HCT116 (cell line): ENCODE data around the gene FAHD1. TPM values are rescaled to one million over a fixed set of nuclear protein-coding genes. Genes with fewer than 3 reads are reported as not detected.

Source experiments
- ATAC-seq: fragments of 200-7000 bp; cut with Tn5 transposase; 2 replicates; pipeline ENCODE4 v1.9.1; 2020; ENCODE audit warnings: mild to moderate bottlenecking, moderate library complexity
- BruUV-seq: library from RNA; stranded (reverse); fragments of 400-500 nt; replicated peaks from 2 replicates; lab custom pipeline; 2021; lab: Mats Ljungman, UMichigan
- CTCF ChIA-PET: fragments of 300-600 bp; sonication (Branson Sonifier 250); formaldehyde crosslinking; loops from one replicate; lab custom pipeline; 2021; ENCODE audit warnings: antibody characterized with exemption; lab: Charles Lee
- POLR2A ChIA-PET: fragments of 300-600, 350-600 bp; sonication (Branson Sonifier 250); formaldehyde crosslinking; loops from one replicate; lab custom pipeline; 2021; ENCODE audit warnings: antibody characterized with exemption; lab: Charles Lee
- RAD21 ChIA-PET, 2 experiments: fragments of 300-600 bp; sonication (Branson Sonifier 250); formaldehyde crosslinking; loops; one replicate each; lab custom pipeline; 2023; ENCODE audit warnings: low total read pairs in 2 of 2; ENCODE audit not compliant: uncharacterized antibody in 2 of 2, unreplicated experiment in 2 of 2, low non-redundant PET in 1 of 2; lab: Charles Lee
- DNase-seq: peaks from one replicate; pipeline ENCODE4 v3.0.0-alpha.2; 2010; ENCODE audit warnings: low read depth, low spot score
- H2AFZ ChIP-seq: fragments of 200-600 bp; shearing (Covaris generic), sonication (generic); 2 replicates; pipeline ENCODE4 v1.6.1; 2017; ENCODE audit warnings: low read depth, mixed run types, mixed read lengths, antibody characterized with exemption, low read length; ENCODE audit not compliant: poor library complexity, severe bottlenecking
- H3K27ac ChIP-seq: 2 replicates; pipeline ENCODE4 v1.5.1; 2012; ENCODE audit warnings: low read depth, low read length
- H3K27me3 ChIP-seq: fragments of 200-600 bp; sonication (generic); 2 replicates; pipeline ENCODE4 v1.6.1; 2016; ENCODE audit warnings: mixed run types, low read length, mixed read lengths; ENCODE audit not compliant: insufficient read depth
- H3K36me3 ChIP-seq, 2 experiments: fragments of 200-500 bp in 1 of 2; fragments of 200-600 bp in 1 of 2; sonication (Bioruptor generic) in 1 of 2; sonication (generic) in 1 of 2; 2 replicates each; pipeline versions ENCODE4 v1.5.1 to v1.6.1; 2014 to 2016; ENCODE audit warnings: low read length in 2 of 2, inconsistent platforms in 1 of 2, mixed read lengths in 1 of 2, mixed run types in 1 of 2; ENCODE audit not compliant: insufficient read depth in 2 of 2, control insufficient read depth in 1 of 2
- H3K4me1 ChIP-seq, 2 experiments: fragments of 200-600 bp in 1 of 2; sonication (generic) in 1 of 2; 2 replicates each; pipeline versions ENCODE4 v1.5.1 to v1.6.1; 2012 to 2017; ENCODE audit warnings: low read length in 2 of 2, inconsistent platforms in 1 of 2, mild to moderate bottlenecking in 1 of 2, mixed read lengths in 1 of 2, mixed run types in 1 of 2, moderate library complexity in 1 of 2; ENCODE audit not compliant: insufficient read depth in 2 of 2, control insufficient read depth in 1 of 2
- H3K4me2 ChIP-seq: fragments of 200-600 bp; sonication (generic); 2 replicates; pipeline ENCODE4 v1.6.1; 2017; ENCODE audit warnings: mixed run types, low read length, mixed read lengths
- H3K4me3 ChIP-seq, 2 experiments: fragments of 200-600 bp in 1 of 2; sonication (generic) in 1 of 2; replicated peaks in 1 of 2; 2 replicates each; pipeline ENCODE4 v1.5.1; 2011 to 2016; ENCODE audit warnings: low read length in 2 of 2, control low read depth in 1 of 2, low read depth in 1 of 2, mild to moderate bottlenecking in 1 of 2, mixed read lengths in 1 of 2, mixed run types in 1 of 2
- H3K79me2 ChIP-seq: fragments of 200-600 bp; sonication (generic); 2 replicates; pipeline ENCODE4 v1.6.1; 2017; ENCODE audit warnings: mild to moderate bottlenecking, mixed run types, low read length, moderate library complexity, mixed read lengths; ENCODE audit not compliant: insufficient read depth
- H3K9ac ChIP-seq: fragments of 200-600 bp; sonication (generic); 2 replicates; pipeline ENCODE4 v1.6.1; 2016; ENCODE audit warnings: low read length, mixed read lengths
- H3K9me2 ChIP-seq: fragments of 200-600 bp; sonication (generic), shearing (Covaris generic); 2 replicates; pipeline ENCODE4 v1.6.1; 2017; ENCODE audit warnings: mixed run types, mild to moderate bottlenecking, moderate library complexity; ENCODE audit not compliant: insufficient read depth
- H3K9me3 ChIP-seq, 2 experiments: fragments of 200-500 bp in 1 of 2; fragments of 200-600 bp in 1 of 2; sonication (Bioruptor generic) in 1 of 2; sonication (generic) in 1 of 2; 2 replicates each; pipeline ENCODE4 v1.6.1; 2014 to 2017; ENCODE audit warnings: low read length in 2 of 2, mixed read lengths in 2 of 2, inconsistent platforms in 1 of 2, low read depth in 1 of 2, mild to moderate bottlenecking in 1 of 2, mixed run types in 1 of 2, moderate library complexity in 1 of 2; ENCODE audit not compliant: control insufficient read depth in 1 of 2, insufficient read depth in 1 of 2
- H4K20me1 ChIP-seq: fragments of 200-600 bp; sonication (generic), shearing (Covaris generic); 2 replicates; pipeline ENCODE4 v1.6.1; 2017; ENCODE audit warnings: mixed run types, mild to moderate bottlenecking, moderate library complexity; ENCODE audit not compliant: insufficient read depth
- CBX3 ChIP-seq: IDR thresholded peaks from 2 replicates; pipeline ENCODE4 v1.6.1; 2012; ENCODE audit warnings: low read depth
- CEBPB ChIP-seq: IDR thresholded peaks from 2 replicates; pipeline ENCODE4 v1.6.1; 2012; ENCODE audit warnings: low read depth
- EGR1 ChIP-seq: IDR thresholded peaks from 2 replicates; pipeline ENCODE4 v1.6.1; 2012; ENCODE audit warnings: low read depth
- ELF1 ChIP-seq: IDR thresholded peaks from 2 replicates; pipeline ENCODE4 v1.6.1; 2012; ENCODE audit warnings: low read depth, borderline replicate concordance
- FOSL1 ChIP-seq: IDR thresholded peaks from 2 replicates; pipeline ENCODE4 v1.6.1; 2012; ENCODE audit warnings: low read depth
- POLR2A ChIP-seq: IDR thresholded peaks from 2 replicates; pipeline ENCODE4 v1.7.0; 2011; ENCODE audit warnings: borderline replicate concordance; ENCODE audit not compliant: insufficient read depth, insufficient read length; ENCODE audit errors: extremely low read depth
- POLR2AphosphoS5 ChIP-seq: IDR thresholded peaks from 2 replicates; pipeline ENCODE4 v1.6.1; 2011; ENCODE audit warnings: mild to moderate bottlenecking, low read depth, low read length, moderate library complexity
- SIN3A ChIP-seq: IDR thresholded peaks from 2 replicates; pipeline ENCODE4 v1.6.1; 2012; ENCODE audit warnings: low read depth
- SP1 ChIP-seq: IDR thresholded peaks from 2 replicates; pipeline ENCODE4 v1.6.1; 2012; ENCODE audit warnings: low read depth
- SRF ChIP-seq: IDR thresholded peaks from 2 replicates; pipeline ENCODE4 v1.6.1; 2012; ENCODE audit warnings: low read depth
- TCF7L2 ChIP-seq: IDR thresholded peaks from 2 replicates; pipeline ENCODE4 v1.7.0; 2011; ENCODE audit warnings: borderline replicate concordance, inconsistent platforms; ENCODE audit not compliant: insufficient read depth, insufficient read length; ENCODE audit errors: extremely low read depth
- ZFX ChIP-seq: fragments of 450-650 bp; IDR thresholded peaks from 2 replicates; pipeline ENCODE4 v1.6.1; 2017
- ZNF274 ChIP-seq: fragments of 200-500 bp; sonication (Bioruptor generic); IDR thresholded peaks from 2 replicates; pipeline ENCODE4 v1.6.1; 2014; ENCODE audit warnings: mild to moderate bottlenecking, low read depth, low read length, inconsistent platforms
- intact Hi-C: fragments of 100-400 bp; cut with micrococcal nuclease; formaldehyde crosslinking; loops from 2 replicates; pipeline ENCODE4 v1.10.0; 2022
- total RNA-seq: library from RNA; stranded (reverse); gene quantifications from one replicate; pipeline ENCODE4 v1.2.1, GENCODE V29; 2021; ENCODE audit not compliant: unreplicated experiment
- TF ChIP-seq, protein P1 (sequence below): IDR thresholded peaks from 2 replicates; pipeline ENCODE4 v1.6.1; 2012

The FAHD1 gene
- total RNA-seq, 1 experiment from 2014 or later: 25.8 TPM

DNA sequence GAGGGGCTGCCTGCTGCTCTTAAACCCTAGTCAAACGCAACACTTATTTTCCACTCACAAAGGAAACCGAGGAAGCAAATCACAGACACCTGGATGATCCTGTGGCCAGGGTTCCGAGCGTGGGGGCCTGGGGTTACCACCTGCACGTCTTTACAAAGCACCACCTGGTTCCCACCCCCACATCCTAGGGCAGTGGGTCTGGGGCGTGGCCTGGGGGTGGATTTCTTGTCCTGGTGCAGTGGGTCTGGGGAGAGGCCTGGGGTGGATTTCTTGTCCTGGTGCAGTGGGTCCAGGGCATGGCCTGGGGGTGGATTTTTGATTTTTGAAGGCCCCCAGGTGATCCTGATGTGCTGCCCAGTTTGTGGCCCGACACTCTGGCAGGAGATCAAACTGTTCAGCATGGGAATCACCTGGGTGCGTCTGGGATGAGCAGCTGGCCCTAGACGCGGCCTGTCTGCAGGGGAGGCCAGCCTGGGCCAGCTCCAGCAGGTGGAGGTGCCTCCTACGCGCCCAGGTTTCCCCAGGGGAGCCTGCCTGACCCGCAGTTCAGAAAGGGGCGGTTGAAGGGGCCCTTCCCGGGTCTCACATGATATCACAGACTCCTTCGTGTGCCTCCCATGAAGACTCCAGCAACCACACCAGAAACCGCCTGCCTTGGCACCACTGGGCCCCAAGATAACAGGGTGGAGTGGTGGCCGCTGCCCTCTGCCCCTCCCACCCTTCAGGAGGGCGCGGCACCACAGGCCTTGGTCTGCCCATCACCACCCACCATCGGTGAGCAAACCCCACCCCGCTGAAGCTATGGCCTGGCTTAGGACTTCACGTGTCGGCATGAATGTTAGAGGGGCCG lies 6.7 kb upstream of the FAHD1 start:
- DNase-seq (no peak), ATAC-seq (no peak)
- H3K27me3 ChIP-seq: no peaks in the 10 kb centered on the region
- no peak overlapping the region for H2AFZ ChIP-seq
- RAD21 ChIA-PET: no interaction called here
- BruUV-seq: no TSS peak
- no peak overlapping the region for H3K9ac ChIP-seq
- intact Hi-C loops: no loop called here
- H3K4me2 ChIP-seq: no peak overlapping the region
- POLR2A ChIA-PET: no interaction called here
- H3K36me3 ChIP-seq: 0 out of 4 replicates have a peak, but pooled peaks cover 2 to 5% of the 10 kb centered on the region in 2 experiments
- H4K20me1 ChIP-seq: no peaks in the 10 kb centered on the region
- peaks cover 1 to 2% of the 10 kb centered on the region in 2 experiments; a peak in 3 of 4 replicates for H3K4me1 ChIP-seq
- CTCF ChIA-PET: no interaction called here
- no peaks in the 10 kb centered on the region for H3K79me2 ChIP-seq
- H3K27ac ChIP-seq: no peak overlapping the region
- TF ChIP-seq POLR2AphosphoS5 (no peak), SRF (no peak), POLR2A (no peak), SP1 (no peak), CBX3 (no peak), ZFX (no peak), SIN3A (no peak), ZNF274 (no peak), CEBPB (no peak), EGR1 (no peak), ELF1 (no peak), TCF7L2 (no peak), FOSL1 (no peak)
- TF ChIP-seq, protein P1, sequence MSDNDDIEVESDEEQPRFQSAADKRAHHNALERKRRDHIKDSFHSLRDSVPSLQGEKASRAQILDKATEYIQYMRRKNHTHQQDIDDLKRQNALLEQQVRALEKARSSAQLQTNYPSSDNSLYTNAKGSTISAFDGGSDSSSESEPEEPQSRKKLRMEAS: no peak
- no peaks in the 10 kb centered on the region for H3K9me3 ChIP-seq
- H3K9me2 ChIP-seq: no peaks in the 10 kb centered on the region
- no peak overlapping the region for H3K4me3 ChIP-seq
